HuH-7 (cell line): ENCODE measurements around the gene PTPRN2.
"Not testable (repeated sequence)": the region's sequence is repeated elsewhere in the genome, so short reads cannot be mapped to it uniquely, and the experiment has no call there.

Experiments
- DNase-seq: peaks from one replicate; pipeline ENCODE4 v3.0.0; 2011; ENCODE audit warnings: low spot score

PTPRN2 gene

GRCh38 chr7:158443688-158444483 is 143.7 kb downstream of the PTPRN2 start:
- no peak for DNase-seq

- DNase-seq = no peak
These were observed 144.5 kb downstream of the PTPRN2 start for GRCh38 chr7:158443014-158443687.

GRCh38 chr7:158442260-158442659 is 145.4 kb downstream of the PTPRN2 start:
- DNase-seq = peak; percentile 39

GRCh38 chr7:158439035-158439434 is 148.6 kb downstream of the PTPRN2 start:
- DNase-seq = no peak

GRCh38 chr7:158432369-158433341 is 155.0 kb downstream of the PTPRN2 start:
- peak; percentile 42 for DNase-seq

- no peak for DNase-seq
These were observed 155.7 kb downstream of the PTPRN2 start for GRCh38 chr7:158431941-158432347.

GRCh38 chr7:158431055-158431940 is 156.3 kb downstream of the PTPRN2 start:
- DNase-seq = no peak

- no peak for DNase-seq
These were observed 157.2 kb downstream of the PTPRN2 start for GRCh38 chr7:158430308-158431034.

GRCh38 chr7:158428837-158429753 is 158.5 kb downstream of the PTPRN2 start:
- DNase-seq = no peak

GRCh38 chr7:158428131-158428836 is 159.3 kb downstream of the PTPRN2 start:
- no peak for DNase-seq

GRCh38 chr7:158425676-158426075 is 161.9 kb downstream of the PTPRN2 start:
- DNase-seq = not testable (repeated sequence)

GRCh38 chr7:158424531-158424930 is 163.1 kb downstream of the PTPRN2 start:
- DNase-seq = no peak

GRCh38 chr7:158424011-158424410 is 163.6 kb downstream of the PTPRN2 start:
- no peak for DNase-seq

- DNase-seq = no peak
These were observed 164.6 kb downstream of the PTPRN2 start for GRCh38 chr7:158422887-158423560.

- DNase-seq = no peak
These were observed 165.3 kb downstream of the PTPRN2 start for GRCh38 chr7:158422196-158422886.

- no peak for DNase-seq
These were observed 166.3 kb downstream of the PTPRN2 start for GRCh38 chr7:158421361-158421760.

- no peak for DNase-seq
These were observed 166.9 kb downstream of the PTPRN2 start for GRCh38 chr7:158420591-158421340.
